HepG2 (cell line): ENCODE data around the gene TAC3. TPM values are rescaled to one million over a fixed set of nuclear protein-coding genes. Genes with fewer than 3 reads are reported as not detected.

Source experiments
- ATAC-seq: fragments of 200-7000 bp; cut with Tn5 transposase; 3 replicates; pipeline ENCODE4 v1.9.1; 2020; ENCODE audit warnings: mild to moderate bottlenecking, moderate library complexity
- BruUV-seq: library from RNA; stranded (reverse); fragments of 400-500 nt; replicated peaks from 2 replicates; lab custom pipeline; 2021; lab: Mats Ljungman, UMichigan
- CTCF ChIA-PET: fragments of 300-600 bp; formaldehyde crosslinking; extraction: SDS; loops from one replicate; lab custom pipeline; 2021; ENCODE audit warnings: low total read pairs, inconsistent platforms, low intra/inter-chr PET ratio; lab: Yijun Ruan, JAX
- POLR2A ChIA-PET: fragments of 350-600 bp; sonication (Branson Sonifier 250); formaldehyde crosslinking; loops from one replicate; lab custom pipeline; 2020; ENCODE audit warnings: antibody characterized with exemption, inconsistent platforms; lab: Yijun Ruan, JAX
- DNase-seq: peaks from one replicate; pipeline ENCODE4 v3.0.0-alpha.2; 2015; ENCODE audit warnings: low spot score
- FAIRE-seq: peaks from 3 replicates; lab custom pipeline; 2011; peaks lifted over from hg19 to GRCh38; lab: Jason Lieb, UNC
- H2AFZ ChIP-seq: one replicate; pipeline ENCODE4 v1.6.1; 2011; ENCODE audit warnings: low read length, inconsistent platforms
- H3K27ac ChIP-seq: fragments of 300-600 bp; 3 replicates; pipeline ENCODE4 v1.8.0; 2011; ENCODE audit warnings: mixed run types, mild to moderate bottlenecking, mixed read lengths, low read length, inconsistent platforms; ENCODE audit not compliant: insufficient read depth; ENCODE audit errors: extremely low read length
- H3K27me3 ChIP-seq, 2 experiments: fragments of 200-600 bp in 1 of 2; 2 replicates in 1 of 2; 3 replicates in 1 of 2; pipeline versions ENCODE4 v1.6.0 to v1.8.0; 2011; ENCODE audit warnings: low read length in 2 of 2, mild to moderate bottlenecking in 2 of 2, moderate library complexity in 2 of 2, inconsistent platforms in 1 of 2; ENCODE audit not compliant: insufficient read depth in 2 of 2, control insufficient read depth in 1 of 2
- H3K36me3 ChIP-seq, 2 experiments: fragments of 200-600 bp in 1 of 2; replicated peaks in 1 of 2; 2 replicates in 1 of 2; 3 replicates in 1 of 2; pipeline versions ENCODE4 v1.5.1 to v1.8.0; 2011; ENCODE audit warnings: low read length in 2 of 2, inconsistent platforms in 1 of 2; ENCODE audit not compliant: insufficient read depth in 2 of 2, control insufficient read depth in 1 of 2
- H3K4me1 ChIP-seq: 2 replicates; pipeline ENCODE4 v1.5.1; 2012; ENCODE audit warnings: low read length, inconsistent platforms; ENCODE audit not compliant: insufficient read depth
- H3K4me2 ChIP-seq: 2 replicates; pipeline ENCODE4 v1.6.0; 2011; ENCODE audit warnings: low read depth, low read length, inconsistent platforms
- H3K4me3 ChIP-seq, 3 experiments: fragments of 200-600 bp in 1 of 3; sonication (generic), shearing (Covaris generic) in 1 of 3; replicated peaks in 1 of 3; 2 replicates each; pipeline ENCODE4 v1.5.1; 2011 to 2016; ENCODE audit warnings: low read length in 3 of 3, inconsistent platforms in 2 of 3, low read depth in 2 of 3, mild to moderate bottlenecking in 2 of 3, control low read depth in 1 of 3, mixed read lengths in 1 of 3; ENCODE audit not compliant: insufficient read depth in 1 of 3
- H3K79me2 ChIP-seq: one replicate; pipeline ENCODE4 v1.6.1; 2011; ENCODE audit warnings: low read length, inconsistent platforms; ENCODE audit not compliant: insufficient read depth
- H3K9ac ChIP-seq: 2 replicates; pipeline ENCODE4 v1.6.0; 2011; ENCODE audit warnings: mild to moderate bottlenecking, low read depth, low read length, inconsistent platforms; ENCODE audit not compliant: insufficient read depth
- H3K9me3 ChIP-seq: 2 replicates; pipeline ENCODE4 v1.5.1; 2012; ENCODE audit warnings: mild to moderate bottlenecking, low read length
- H4K20me1 ChIP-seq: 2 replicates; pipeline ENCODE4 v1.6.0; 2011; ENCODE audit warnings: inconsistent platforms, mild to moderate bottlenecking, low read length, moderate library complexity; ENCODE audit not compliant: insufficient read depth
- AHR ChIP-seq: IDR thresholded peaks from 2 replicates; pipeline ENCODE4 v1.6.1; 2018; ENCODE audit warnings: missing genetic modification reagents, missing compliant biosample characterization
- HIC2 ChIP-seq: sonication (generic); formaldehyde crosslinking; IDR thresholded peaks from 2 replicates; pipeline ENCODE4 v1.9.0; 2022; ENCODE audit warnings: low read depth, missing genetic modification reagents
- MYPOP ChIP-seq: sonication (generic); formaldehyde crosslinking; IDR thresholded peaks from 2 replicates; pipeline ENCODE4 v1.8.1; 2023; ENCODE audit warnings: mild to moderate bottlenecking, moderate library complexity, missing genetic modification reagents
- NBN ChIP-seq: fragments of 450-650 bp; conservative IDR thresholded peaks from 2 replicates; pipeline ENCODE4 v1.6.1; 2017
- PHF8 ChIP-seq: sonication (generic); formaldehyde crosslinking; IDR thresholded peaks from 2 replicates; pipeline ENCODE4 v1.5.0; 2020; ENCODE audit warnings: missing genetic modification reagents
- POLR2G ChIP-seq: fragments of 200-400 bp; formaldehyde crosslinking; IDR thresholded peaks from 2 replicates; pipeline ENCODE4 v1.6.1; 2018; ENCODE audit warnings: mild to moderate bottlenecking, low read depth, low read length, moderate library complexity
- RBM22 ChIP-seq: fragments of 200-400 bp; formaldehyde crosslinking; optimal IDR thresholded peaks from 2 replicates; pipeline ENCODE3; 2017; ENCODE audit warnings: mild to moderate bottlenecking, low read length, moderate library complexity
- ZFP36L2 ChIP-seq: sonication (generic); formaldehyde crosslinking; IDR thresholded peaks from 2 replicates; pipeline ENCODE4 v1.4.0; 2020; ENCODE audit warnings: missing genetic modification reagents
- ZMYM2 ChIP-seq: sonication (generic); formaldehyde crosslinking; IDR thresholded peaks from 2 replicates; pipeline ENCODE4 v1.8.0; 2022; ENCODE audit warnings: mild to moderate bottlenecking, missing genetic modification reagents
- ZNF225 ChIP-seq: sonication (generic); formaldehyde crosslinking; IDR thresholded peaks from 2 replicates; pipeline ENCODE4 v1.4.0; 2020; ENCODE audit warnings: mild to moderate bottlenecking, missing genetic modification reagents
- ZNF430 ChIP-seq: sonication (generic); formaldehyde crosslinking; IDR thresholded peaks from 2 replicates; pipeline ENCODE4 v1.9.0; 2021; ENCODE audit warnings: mild to moderate bottlenecking, missing genetic modification reagents
- ZNF572 ChIP-seq: sonication (generic); formaldehyde crosslinking; IDR thresholded peaks from 2 replicates; pipeline ENCODE4 v1.5.1; 2020; ENCODE audit warnings: mild to moderate bottlenecking, missing genetic modification reagents
- ZNF713 ChIP-seq: sonication (generic); formaldehyde crosslinking; IDR thresholded peaks from 2 replicates; pipeline ENCODE4 v1.4.0; 2020; ENCODE audit warnings: mild to moderate bottlenecking, missing genetic modification reagents
- WGBS: methylation state at CpG from one replicate; pipeline ENCODE4 v1.1.6; 2017; ENCODE audit warnings: low lambda C conversion rate; 5-methylcytosine and 5-hydroxymethylcytosine counted together
- in situ Hi-C: cut with HindIII; loops from 2 replicates; pipeline ENCODE4 v1.10.0; 2017; ENCODE audit warnings: low pct_unique_long_range_greater_than_20kb; ENCODE audit not compliant: extremely low pct_ligation_motif_present
- intact Hi-C: fragments of 100-400 bp; cut with micrococcal nuclease; formaldehyde crosslinking; loops from one replicate; pipeline ENCODE4 v1.10.0; 2022; ENCODE audit not compliant: unreplicated experiment
- polyA plus RNA-seq, 8 experiments: library from polyadenylated mRNA; depleted of rRNA in 3 of 8; stranded (reverse) in 7 of 8; unstranded in 1 of 8; fragments of >200 nt; fragmentation: Illumina TruSeq in 4 of 8; extraction: Trizol in 4 of 8; gene quantifications; 2 replicates each; pipeline versions ENCODE4 v1.2.1 to v1.2.3, GENCODE V29; 2011 to 2016; ENCODE audit warnings: low read depth in 4 of 8, missing spikeins in 1 of 8, mixed read lengths in 1 of 8; ENCODE audit not compliant: insufficient read depth in 1 of 8
- total RNA-seq, 5 experiments: library from RNA; depleted of rRNA; stranded (reverse); fragments of >200 nt; fragmentation: Illumina TruSeq; extraction: Trizol; gene quantifications; 2 replicates each; pipeline ENCODE4 v1.2.3, GENCODE V29; 2016; ENCODE audit warnings: low read depth in 1 of 5

Gene TAC3
- total and polyA plus RNA-seq, 2 of the 13 experiments (the other 11 are each of a cell fraction or from before 2014, with no cell fraction given) = 0.13 to 0.15 TPM

GRCh38 chr12:57029457-57029856, 13.1 kb upstream of the TAC3 start:
- Histone ChIP-seq H3K9ac (no peak overlapping the region), H3K4me3 (no peak overlapping the region), H2AFZ (no peak overlapping the region), H3K27ac (no peak overlapping the region), H4K20me1 (no peaks in the 10 kb centered on the region), H3K36me3 (no peaks in the 10 kb centered on the region), H3K4me2 (no peak overlapping the region), H3K79me2 (no peaks in the 10 kb centered on the region), H3K4me1 (peaks cover 11% of the 10 kb centered on the region), H3K9me3 (no peaks in the 10 kb centered on the region), H3K27me3 (no peaks in the 10 kb centered on the region)
- POLR2A ChIA-PET = interaction anchor here (0.7 kb wide), 1 partner anchor 256 kb away, joined by 3 read pairs; no protein-coding TSS in a partner anchor
- in situ Hi-C loops (no loop called here), intact Hi-C loops (no loop called here)
- no peak for DNase-seq
- BruUV-seq = no TSS peak
- 95% methylated on average over 6 of the region's 7 CpGs for WGBS
- ATAC-seq = no peak
- FAIRE-seq = no peak
- CTCF ChIA-PET = no interaction called here
- TF ChIP-seq ZFP36L2 (CRISPR knock-in tag) = no peak
- TF ChIP-seq ZNF713 (CRISPR knock-in tag) = no peak
- TF ChIP-seq ZMYM2 = no peak
- no peak for TF ChIP-seq MYPOP (CRISPR knock-in tag)
- TF ChIP-seq ZNF225 (CRISPR knock-in tag) = no peak
- no peak for TF ChIP-seq ZNF572
- no peak for TF ChIP-seq AHR (CRISPR knock-in tag)
- no peak for TF ChIP-seq HIC2 (CRISPR knock-in tag)
- TF ChIP-seq PHF8 = no peak
- no peak for TF ChIP-seq POLR2G
- no peak for TF ChIP-seq RBM22
- no peak for TF ChIP-seq ZNF430 (CRISPR knock-in tag)
- TF ChIP-seq NBN = no peak
